ENCODE results near the gene SNED1. TPM values are rescaled to one million over a fixed set of nuclear protein-coding genes. Genes with fewer than 3 reads are reported as not detected.

Gene SNED1
- total and polyA plus RNA-seq, 2 experiments from 2014 or later = 1.5 to 2.8 TPM

DNA sequence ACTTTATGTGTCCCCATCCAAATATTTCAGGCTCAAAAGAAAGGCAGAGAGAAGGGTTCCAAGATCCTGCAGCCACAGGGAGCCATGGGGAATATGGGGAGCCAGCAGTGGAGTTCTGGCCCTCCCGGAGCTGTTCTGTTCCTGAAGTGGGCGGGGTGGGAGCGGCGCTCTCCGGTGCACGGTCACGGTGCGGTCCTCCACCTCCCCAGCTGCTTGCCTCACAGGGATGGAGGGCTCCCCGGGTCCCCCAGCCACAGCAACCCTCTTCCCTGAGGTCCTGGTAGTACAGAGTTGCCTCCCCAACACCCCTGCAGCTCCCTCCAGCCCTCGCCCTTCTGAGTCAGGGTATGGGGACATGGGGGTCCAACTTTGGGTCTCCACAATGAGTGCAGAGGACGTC is 26.2 kb upstream of the SNED1 start (continued):
- TF ChIP-seq ZNF331 (CRISPR knock-in tag; IDR thresholded peaks at IDR 0.05; ENCODE audit: low read depth) (no peak), EZH2phosphoT487 (IDR thresholded peaks at IDR 0.05; ENCODE audit: unreplicated experiment) (no peak), CTCF (conservative IDR thresholded peaks at IDR 0.05; ENCODE audit: low read depth in 2 of 2) (no peak), ZNF114 (CRISPR knock-in tag; IDR thresholded peaks at IDR 0.05) (no peak), ETS1 (IDR thresholded peaks at IDR 0.05) (no peak)

- no peaks in the 10 kb centered on the region for H3K79me2 ChIP-seq (replicated peaks; ENCODE audit: insufficient read depth)
- no peaks in the 10 kb centered on the region for H3K9me3 Mint-ChIP-seq
- peaks cover 3% of the 10 kb centered on the region for H3K27me3 Mint-ChIP-seq (ENCODE audit: insufficient read depth, low read depth, poor library complexity)
Measured at GRCh38 chr2:240972636-240973521, 25.5 kb upstream of the SNED1 start.

GRCh38 chr2:240974771-240975572 is 23.4 kb upstream of the SNED1 start:
- DNase-seq (ENCODE audit: low spot score) = no peak
- no peak overlapping the region for H3K27ac ChIP-seq (ENCODE audit: low read depth)
- Mint-ChIP-seq H3K27ac (no peak overlapping the region), H3K27me3 (ENCODE audit: insufficient read depth, low read depth, poor library complexity) (peaks cover 3% of the 10 kb centered on the region), H3K4me1 (no peaks in the 10 kb centered on the region; the same call in 2 of the 3 replicates), H3K4me3 (no peak overlapping the region), H3K36me3 (ENCODE audit: low read depth) (no peaks in the 10 kb centered on the region; the same call in 2 of the 3 replicates), H3K9me3 (no peaks in the 10 kb centered on the region)
- H3K4me2 ChIP-seq = no peak overlapping the region
- no peak for ATAC-seq
- no peak overlapping the region for H2AFZ ChIP-seq
- no peaks in the 10 kb centered on the region for H3K4me1 ChIP-seq (ENCODE audit: insufficient read depth)
- H3K9me2 ChIP-seq (ENCODE audit: insufficient read depth) = no peaks in the 10 kb centered on the region
- no peaks in the 10 kb centered on the region for H3F3A ChIP-seq (replicated peaks; ENCODE audit: low read depth)
- H4K20me1 ChIP-seq (replicated peaks; ENCODE audit: insufficient read depth) = no peaks in the 10 kb centered on the region
- H3K27me3 ChIP-seq (ENCODE audit: insufficient read depth) = no peaks in the 10 kb centered on the region
- H3K79me2 ChIP-seq (replicated peaks; ENCODE audit: insufficient read depth) = no peaks in the 10 kb centered on the region
- no peak overlapping the region for H3K4me3 ChIP-seq
- H3K36me3 ChIP-seq (ENCODE audit: insufficient read depth) = no peaks in the 10 kb centered on the region
- TF ChIP-seq ZNF462 (CRISPR knock-in tag; IDR thresholded peaks at IDR 0.05) = no peak
- TF ChIP-seq EZH2phosphoT487 (IDR thresholded peaks at IDR 0.05; ENCODE audit: unreplicated experiment) = no peak
- TF ChIP-seq CREB1 (CRISPR knock-in tag; IDR thresholded peaks at IDR 0.05; ENCODE audit: low read depth) = no peak
- no peak for TF ChIP-seq STAT1 (IDR thresholded peaks at IDR 0.05; ENCODE audit: unreplicated experiment)

More at GRCh38 chr2:240972636-240973521, 25.5 kb upstream of the SNED1 start:
- Histone ChIP-seq H3K36me3 (ENCODE audit: insufficient read depth) (no peaks in the 10 kb centered on the region), H4K20me1 (replicated peaks; ENCODE audit: insufficient read depth) (no peaks in the 10 kb centered on the region), H3K4me1 (ENCODE audit: insufficient read depth) (no peaks in the 10 kb centered on the region), H2AFZ (no peak overlapping the region), H3K9me2 (ENCODE audit: insufficient read depth) (no peaks in the 10 kb centered on the region), H3K4me2 (no peak overlapping the region), H3K4me3 (no peak overlapping the region), H3K27ac (ENCODE audit: low read depth) (no peak overlapping the region), H3K27me3 (ENCODE audit: insufficient read depth) (no peaks in the 10 kb centered on the region), H3F3A (replicated peaks; ENCODE audit: low read depth) (no peaks in the 10 kb centered on the region)
- DNase-seq (ENCODE audit: low spot score) = no peak
- Mint-ChIP-seq H3K4me1 (no peaks in the 10 kb centered on the region; the same call in 2 of the 3 replicates), H3K27ac (no peak overlapping the region), H3K4me3 (no peak overlapping the region), H3K36me3 (ENCODE audit: low read depth) (no peaks in the 10 kb centered on the region; the same call in 2 of the 3 replicates)
- no peak for ATAC-seq
- no peak for TF ChIP-seq EZH2phosphoT487 (IDR thresholded peaks at IDR 0.05; ENCODE audit: unreplicated experiment)

All from GM23338 (cell line).